ENCODE results near the gene SH3BP4. TPM values are rescaled to one million over a fixed set of nuclear protein-coding genes. Genes with fewer than 3 reads are reported as not detected.
A peak's percentile ranks its signal among the peaks of the same experiment; 100 is the strongest.

SH3BP4 gene
- total RNA-seq, 1 donor from 2014 or later: 51.9 TPM

GRCh38 chr2:234955091-234955591 lies 3.3 kb downstream of the SH3BP4 start:
- no peak for DNase-seq (ENCODE audit: low spot score)
- no peaks in the 10 kb centered on the region for H3K27me3 Mint-ChIP-seq (ENCODE audit: low read depth)
- peak overlapping the region; percentile 84 for H3K4me3 Mint-ChIP-seq (ENCODE audit: unreplicated experiment)
- H3K4me1 Mint-ChIP-seq (ENCODE audit: low read depth): peaks cover 75% of the 10 kb centered on the region
- no peaks in the 10 kb centered on the region for H3K36me3 Mint-ChIP-seq (ENCODE audit: low read depth)
- peak overlapping the region; percentile 41 for H3K27ac Mint-ChIP-seq (ENCODE audit: unreplicated experiment)
- no peak for TF ChIP-seq CTCF (IDR thresholded peaks at IDR 0.05)
- no peaks in the 10 kb centered on the region for H3K9me3 Mint-ChIP-seq (ENCODE audit: low read depth)

DNA sequence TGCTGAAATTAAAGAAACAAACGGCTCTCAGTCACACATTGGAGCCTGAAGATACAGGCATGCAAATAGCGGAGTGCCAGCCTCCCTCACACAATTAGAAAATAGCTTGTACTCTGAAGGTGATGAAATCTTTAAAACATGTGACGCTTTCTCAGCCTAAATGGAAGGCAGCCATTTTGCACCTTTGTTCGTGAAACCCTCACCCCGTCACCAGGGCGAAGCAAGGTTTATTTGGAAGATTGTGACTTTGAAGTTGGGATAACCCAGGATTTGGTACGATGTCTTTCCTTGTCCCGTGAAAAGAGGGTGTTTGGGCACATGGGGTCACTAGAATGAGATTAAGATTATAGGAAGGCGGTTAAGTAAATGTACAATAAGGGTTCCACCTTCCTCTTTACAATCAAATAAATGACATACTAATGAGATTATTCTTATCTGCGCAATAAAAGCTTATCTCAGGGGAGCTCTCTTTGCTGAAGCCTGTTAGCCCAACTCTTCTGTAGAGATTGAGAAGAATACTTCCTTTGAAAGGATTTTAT lies 4.2 kb downstream of the SH3BP4 start:
- Mint-ChIP-seq H3K4me3 (ENCODE audit: unreplicated experiment) (no peak overlapping the region), H3K9me3 (ENCODE audit: low read depth) (no peaks in the 10 kb centered on the region), H3K27me3 (ENCODE audit: low read depth) (no peaks in the 10 kb centered on the region), H3K27ac (ENCODE audit: unreplicated experiment) (no peak overlapping the region), H3K36me3 (ENCODE audit: low read depth) (no peaks in the 10 kb centered on the region), H3K4me1 (ENCODE audit: low read depth) (peaks cover 75% of the 10 kb centered on the region)
- DNase-seq (ENCODE audit: low spot score): no peak
- TF ChIP-seq CTCF (IDR thresholded peaks at IDR 0.05): no peak

GRCh38 chr2:234957834-234958135 lies 6.0 kb downstream of the SH3BP4 start:
- Mint-ChIP-seq H3K4me1 (ENCODE audit: low read depth) (peaks cover 73% of the 10 kb centered on the region), H3K27ac (ENCODE audit: unreplicated experiment) (peak overlapping the region; percentile 76), H3K27me3 (ENCODE audit: low read depth) (no peaks in the 10 kb centered on the region), H3K36me3 (ENCODE audit: low read depth) (no peaks in the 10 kb centered on the region), H3K4me3 (ENCODE audit: unreplicated experiment) (no peak overlapping the region), H3K9me3 (ENCODE audit: low read depth) (no peaks in the 10 kb centered on the region)
- DNase-seq (ENCODE audit: low spot score): no peak
- no peak for TF ChIP-seq CTCF (IDR thresholded peaks at IDR 0.05)

GRCh38 chr2:234958311-234958710 lies 6.5 kb downstream of the SH3BP4 start:
- Mint-ChIP-seq H3K9me3 (ENCODE audit: low read depth) (no peaks in the 10 kb centered on the region), H3K4me3 (ENCODE audit: unreplicated experiment) (no peak overlapping the region), H3K27ac (ENCODE audit: unreplicated experiment) (peak overlapping the region; percentile 36), H3K36me3 (ENCODE audit: low read depth) (no peaks in the 10 kb centered on the region), H3K4me1 (ENCODE audit: low read depth) (peaks cover 68% of the 10 kb centered on the region), H3K27me3 (ENCODE audit: low read depth) (no peaks in the 10 kb centered on the region)
- no peak for TF ChIP-seq CTCF (IDR thresholded peaks at IDR 0.05)
- no peak for DNase-seq (ENCODE audit: low spot score)

GRCh38 chr2:234958746-234959395 lies 7.1 kb downstream of the SH3BP4 start:
- peaks cover 68% of the 10 kb centered on the region for H3K4me1 Mint-ChIP-seq (ENCODE audit: low read depth)
- DNase-seq (ENCODE audit: low spot score): no peak
- no peak overlapping the region for H3K4me3 Mint-ChIP-seq (ENCODE audit: unreplicated experiment)
- TF ChIP-seq CTCF (IDR thresholded peaks at IDR 0.05): no peak
- peak overlapping the region; percentile 36 for H3K27ac Mint-ChIP-seq (ENCODE audit: unreplicated experiment)
- no peaks in the 10 kb centered on the region for H3K36me3 Mint-ChIP-seq (ENCODE audit: low read depth)
- no peaks in the 10 kb centered on the region for H3K9me3 Mint-ChIP-seq (ENCODE audit: low read depth)
- H3K27me3 Mint-ChIP-seq (ENCODE audit: low read depth): no peaks in the 10 kb centered on the region
